GM12873 (cell line): Measurements from ENCODE around the gene NAALADL2.

ENCODE experiments used
- TF ChIP-seq, protein P1 (sequence below): IDR thresholded peaks from 2 replicates; pipeline ENCODE4 v1.5.1; 2012; ENCODE audit warnings: low read depth, mild to moderate bottlenecking, moderate library complexity, low read length, control low read depth; ENCODE audit not compliant: insufficient read depth; ENCODE audit errors: missing control alignments

NAALADL2 gene

DNA sequence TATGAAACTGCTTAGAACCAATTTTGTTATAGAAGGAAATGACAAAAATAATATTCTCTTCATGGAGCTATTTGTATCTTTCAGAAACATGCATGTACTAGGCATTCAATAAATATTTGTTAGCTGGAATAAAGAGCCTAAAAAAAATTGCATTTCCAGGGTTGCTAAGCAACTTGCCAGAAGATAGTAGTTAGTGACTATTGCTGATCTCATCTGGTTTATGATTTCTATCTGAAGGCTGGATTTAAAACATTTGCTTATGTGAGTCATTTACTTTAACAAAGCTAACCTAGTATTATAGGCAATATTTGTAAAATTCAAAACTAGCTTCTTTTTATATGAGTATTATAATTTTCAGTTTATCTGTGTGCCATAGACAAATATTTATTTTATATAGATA, 78.3 kb downstream of the NAALADL2 start:
- TF ChIP-seq, protein P1, sequence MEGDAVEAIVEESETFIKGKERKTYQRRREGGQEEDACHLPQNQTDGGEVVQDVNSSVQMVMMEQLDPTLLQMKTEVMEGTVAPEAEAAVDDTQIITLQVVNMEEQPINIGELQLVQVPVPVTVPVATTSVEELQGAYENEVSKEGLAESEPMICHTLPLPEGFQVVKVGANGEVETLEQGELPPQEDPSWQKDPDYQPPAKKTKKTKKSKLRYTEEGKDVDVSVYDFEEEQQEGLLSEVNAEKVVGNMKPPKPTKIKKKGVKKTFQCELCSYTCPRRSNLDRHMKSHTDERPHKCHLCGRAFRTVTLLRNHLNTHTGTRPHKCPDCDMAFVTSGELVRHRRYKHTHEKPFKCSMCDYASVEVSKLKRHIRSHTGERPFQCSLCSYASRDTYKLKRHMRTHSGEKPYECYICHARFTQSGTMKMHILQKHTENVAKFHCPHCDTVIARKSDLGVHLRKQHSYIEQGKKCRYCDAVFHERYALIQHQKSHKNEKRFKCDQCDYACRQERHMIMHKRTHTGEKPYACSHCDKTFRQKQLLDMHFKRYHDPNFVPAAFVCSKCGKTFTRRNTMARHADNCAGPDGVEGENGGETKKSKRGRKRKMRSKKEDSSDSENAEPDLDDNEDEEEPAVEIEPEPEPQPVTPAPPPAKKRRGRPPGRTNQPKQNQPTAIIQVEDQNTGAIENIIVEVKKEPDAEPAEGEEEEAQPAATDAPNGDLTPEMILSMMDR = no peak

DNA sequence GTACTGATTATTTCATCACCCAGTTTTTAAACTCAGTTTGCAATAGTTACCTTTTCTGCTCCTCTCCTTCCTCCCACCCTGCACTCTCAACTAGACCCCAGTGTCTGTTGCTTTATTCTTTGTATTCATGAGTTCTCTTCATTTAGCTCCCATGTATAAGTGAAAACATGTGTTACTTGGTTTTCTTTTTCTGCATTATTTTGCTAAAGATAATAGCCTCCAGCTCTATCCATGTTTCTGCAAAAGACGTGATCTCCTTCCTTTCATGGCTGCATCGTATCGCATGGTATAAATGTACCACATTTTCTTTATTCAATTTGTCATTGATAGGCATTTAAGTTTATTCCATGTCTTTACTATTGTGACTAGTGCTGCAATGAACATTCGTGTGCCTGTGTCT, 79.0 kb downstream of the NAALADL2 start:
- TF ChIP-seq, protein P1 = no peak

DNA sequence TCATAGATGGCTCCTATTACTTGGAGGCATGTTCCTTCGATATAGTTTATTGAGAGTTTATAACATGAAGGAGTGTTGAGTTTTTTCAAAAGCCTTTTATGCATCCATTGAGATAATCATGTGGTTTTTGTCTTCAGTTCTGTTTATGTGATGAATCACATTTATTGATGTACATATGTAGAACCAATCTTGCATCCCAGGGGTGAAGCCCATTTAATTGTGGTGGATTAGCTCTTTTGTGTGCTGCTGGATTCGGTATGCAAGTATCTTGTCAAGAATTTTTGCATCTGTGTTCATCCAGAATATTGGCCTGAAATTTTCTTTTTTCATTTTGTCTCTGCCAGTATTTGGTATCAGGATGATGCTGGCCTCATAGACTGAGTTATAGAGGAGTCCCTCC, 81.0 kb downstream of the NAALADL2 start:
- TF ChIP-seq, protein P1 = no peak

DNA sequence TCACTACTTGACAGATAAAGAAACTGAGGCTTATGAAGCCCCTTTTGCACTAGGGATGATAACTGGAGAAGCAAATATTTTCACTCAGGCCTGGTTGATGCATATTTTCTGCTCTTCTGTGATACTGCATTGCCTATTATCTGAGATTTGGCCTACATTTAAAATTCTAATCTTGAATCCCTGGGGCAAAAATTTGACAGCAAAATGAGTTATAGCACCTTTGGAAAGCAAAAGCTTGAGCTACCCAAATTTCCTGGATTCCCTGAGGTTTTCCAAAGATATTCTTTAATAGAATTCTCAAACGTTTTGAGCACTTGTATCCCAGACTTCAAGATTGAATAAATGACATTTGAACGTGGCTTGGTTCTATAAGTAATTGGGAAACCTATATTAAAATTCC, 86.1 kb downstream of the NAALADL2 start:
- TF ChIP-seq, protein P1 = no peak

DNA sequence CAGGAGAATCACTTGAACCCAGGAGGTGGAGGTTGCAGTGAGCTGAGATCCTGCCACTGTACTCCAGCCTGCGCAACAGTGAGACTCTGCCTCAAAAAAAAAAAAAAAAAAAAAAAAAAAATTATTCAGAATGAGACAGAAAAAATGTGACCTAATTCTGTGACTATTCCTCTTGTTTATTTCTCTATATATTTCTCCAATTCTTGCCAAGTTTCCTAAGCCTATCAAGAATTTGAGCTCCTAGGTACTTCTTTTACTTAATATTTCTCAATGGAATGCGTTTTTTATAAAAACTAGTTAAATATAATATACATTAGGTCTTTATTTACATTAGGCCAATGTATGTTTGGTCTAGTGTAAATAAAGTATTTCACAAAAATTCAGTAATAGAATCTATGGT, 86.8 kb downstream of the NAALADL2 start:
- TF ChIP-seq, protein P1 = no peak

DNA sequence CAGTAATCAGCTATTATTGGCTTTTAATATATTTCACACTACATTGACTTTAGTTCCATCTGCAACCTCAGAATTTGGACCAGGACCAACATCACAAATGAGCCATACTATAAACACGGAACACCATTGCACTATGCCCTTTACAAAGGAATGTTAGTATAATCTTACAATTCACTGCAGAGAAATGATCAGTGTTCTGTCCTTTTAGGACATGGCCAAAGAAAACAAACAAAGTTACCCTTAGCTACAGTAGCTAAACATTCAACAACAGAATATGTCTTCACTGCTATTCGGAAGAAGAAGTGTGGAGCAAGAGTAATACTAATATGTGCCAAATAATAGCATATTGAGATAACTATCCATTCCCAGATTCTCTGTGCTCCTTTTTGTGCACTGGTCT, 90.4 kb downstream of the NAALADL2 start:
- TF ChIP-seq, protein P1 = no peak

DNA sequence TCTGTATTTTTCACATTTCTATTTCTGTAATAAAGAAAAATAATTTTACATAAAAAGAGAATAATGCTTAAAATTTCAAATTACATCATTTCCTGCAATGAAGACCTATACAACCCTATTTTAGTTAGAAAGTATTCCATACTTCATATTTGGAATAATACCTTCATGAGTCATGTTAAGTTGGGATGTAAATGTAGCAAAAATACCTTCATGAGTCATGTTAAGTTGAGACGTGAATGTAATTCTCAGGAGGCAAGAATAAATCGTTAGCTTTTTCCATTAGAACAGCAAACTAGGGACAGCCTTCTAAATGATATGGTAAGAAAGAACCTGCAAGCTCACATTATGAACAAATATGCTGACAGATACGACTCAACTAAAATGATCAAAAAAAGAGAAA, 91.9 kb downstream of the NAALADL2 start:
- TF ChIP-seq, protein P1 = no peak

DNA sequence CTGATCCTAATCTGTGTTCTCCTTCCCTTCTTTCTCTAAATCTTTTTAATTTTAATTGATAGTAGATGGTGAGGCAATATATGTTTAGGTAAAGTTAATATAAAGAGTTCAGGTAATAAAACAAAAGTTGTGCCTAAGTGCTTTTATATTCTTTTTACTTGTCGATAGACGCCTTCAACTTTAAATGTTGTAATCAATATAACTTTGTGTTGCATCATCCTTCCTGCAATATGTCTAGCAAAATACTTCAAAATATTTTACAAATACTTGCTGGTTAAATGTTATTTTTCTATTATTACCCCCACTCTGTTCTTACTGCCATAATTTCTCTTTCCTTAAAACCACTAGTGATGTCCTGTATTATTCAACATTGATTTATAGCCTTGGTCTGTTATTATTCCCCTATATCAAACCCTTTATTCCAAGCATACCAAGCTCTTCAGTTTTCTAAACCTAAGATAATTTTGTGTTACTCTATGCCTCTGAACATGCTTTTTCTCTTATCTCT, 92.4 kb downstream of the NAALADL2 start:
- TF ChIP-seq, protein P1 = no peak
